Brain microvascular endothelial cell (primary cell): Measurements from ENCODE around the gene PLD5.
"Not testable (repeated sequence)": the region's sequence is repeated elsewhere in the genome, so short reads cannot be mapped to it uniquely, and the experiment has no call there.

Source experiments
- DNase-seq: peaks from one replicate; pipeline ENCODE4 v3.0.0-alpha.2; 2020
- H3K27ac ChIP-seq: fragments of 250-450 bp; sonication (Bioruptor Pico); 2 replicates; pipeline ENCODE4 v1.5.1; 2020; ENCODE audit warnings: mild to moderate bottlenecking, moderate library complexity
- H3K27me3 ChIP-seq: fragments of 250-450 bp; sonication (Bioruptor Pico); replicated peaks from 2 replicates; pipeline ENCODE4 v1.5.1; 2020; ENCODE audit warnings: mild to moderate bottlenecking
- H3K36me3 ChIP-seq: fragments of 250-450 bp; sonication (Bioruptor Pico); replicated peaks from 2 replicates; pipeline ENCODE4 v1.5.1; 2020; ENCODE audit warnings: mild to moderate bottlenecking
- H3K4me3 ChIP-seq: 2 replicates; pipeline ENCODE4 v1.5.1; 2011; ENCODE audit warnings: low read depth, mild to moderate bottlenecking, control low read depth, low read length, moderate library complexity
- in situ Hi-C: cut with HindIII; loops from 2 replicates; pipeline ENCODE4 v1.10.0; 2017; ENCODE audit warnings: low sequenced_read_pairs, low pct_ligation_motif_present
- TF ChIP-seq, protein P1 (sequence below): IDR thresholded peaks from 2 replicates; pipeline ENCODE4 v1.5.1; 2011; ENCODE audit warnings: low read depth, mild to moderate bottlenecking, moderate library complexity, low read length, control low read depth, inconsistent platforms; ENCODE audit errors: missing control alignments

The PLD5 gene

DNA sequence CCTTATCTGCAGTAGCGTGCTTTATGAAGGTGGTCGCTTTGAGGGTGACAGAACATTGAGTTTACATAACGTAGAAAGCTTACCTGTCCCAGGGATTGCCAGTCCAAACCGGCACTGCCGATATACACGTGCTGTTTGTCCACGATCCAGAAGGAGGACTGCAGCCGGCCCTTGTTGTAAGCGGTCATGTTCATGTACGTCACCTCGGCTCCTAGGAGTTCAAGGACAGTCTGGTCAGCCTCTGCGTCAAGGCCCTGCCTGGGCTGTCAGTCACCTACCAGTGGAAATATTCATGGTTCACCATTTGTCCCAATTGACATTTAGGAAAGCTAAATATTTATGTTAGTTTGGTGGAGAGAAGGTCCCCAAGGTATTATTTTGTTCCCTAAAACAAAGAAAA is 304.6 kb downstream of the PLD5 start:
- DNase-seq = no peak
- Histone ChIP-seq H3K4me3 (no peak overlapping the region), H3K27me3 (no peaks in the 10 kb centered on the region), H3K36me3 (no peaks in the 10 kb centered on the region), H3K27ac (no peak overlapping the region)
- in situ Hi-C loops = no loop called here
- TF ChIP-seq, protein P1, sequence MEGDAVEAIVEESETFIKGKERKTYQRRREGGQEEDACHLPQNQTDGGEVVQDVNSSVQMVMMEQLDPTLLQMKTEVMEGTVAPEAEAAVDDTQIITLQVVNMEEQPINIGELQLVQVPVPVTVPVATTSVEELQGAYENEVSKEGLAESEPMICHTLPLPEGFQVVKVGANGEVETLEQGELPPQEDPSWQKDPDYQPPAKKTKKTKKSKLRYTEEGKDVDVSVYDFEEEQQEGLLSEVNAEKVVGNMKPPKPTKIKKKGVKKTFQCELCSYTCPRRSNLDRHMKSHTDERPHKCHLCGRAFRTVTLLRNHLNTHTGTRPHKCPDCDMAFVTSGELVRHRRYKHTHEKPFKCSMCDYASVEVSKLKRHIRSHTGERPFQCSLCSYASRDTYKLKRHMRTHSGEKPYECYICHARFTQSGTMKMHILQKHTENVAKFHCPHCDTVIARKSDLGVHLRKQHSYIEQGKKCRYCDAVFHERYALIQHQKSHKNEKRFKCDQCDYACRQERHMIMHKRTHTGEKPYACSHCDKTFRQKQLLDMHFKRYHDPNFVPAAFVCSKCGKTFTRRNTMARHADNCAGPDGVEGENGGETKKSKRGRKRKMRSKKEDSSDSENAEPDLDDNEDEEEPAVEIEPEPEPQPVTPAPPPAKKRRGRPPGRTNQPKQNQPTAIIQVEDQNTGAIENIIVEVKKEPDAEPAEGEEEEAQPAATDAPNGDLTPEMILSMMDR = no peak

DNA sequence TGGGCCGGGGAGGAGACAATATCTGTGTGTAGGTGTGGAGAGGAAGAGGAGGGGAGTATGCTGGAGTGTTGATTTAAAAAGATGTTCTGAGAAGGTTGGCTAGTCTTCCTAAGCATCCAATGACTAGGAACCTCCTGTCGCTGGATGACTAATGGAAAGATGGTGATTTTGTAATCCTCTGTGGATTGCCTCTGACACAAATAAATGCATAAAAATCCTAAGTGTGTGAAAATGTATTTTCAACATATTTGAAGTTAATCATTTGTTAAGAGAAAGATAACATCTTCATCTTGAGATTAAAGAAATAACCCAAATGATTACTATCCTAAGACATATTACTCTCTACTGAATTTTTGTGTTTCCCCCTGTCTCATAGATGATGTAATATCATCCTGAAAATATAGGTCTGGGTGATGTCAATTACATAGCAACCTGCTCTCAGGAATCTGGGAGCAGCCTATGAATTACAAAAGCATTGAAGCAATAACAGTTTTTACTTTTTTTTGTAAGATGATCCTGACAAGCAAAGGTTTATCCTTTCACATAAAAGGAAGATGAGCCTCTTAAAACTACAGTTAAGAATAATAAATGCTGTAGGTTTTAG is 305.1 kb downstream of the PLD5 start:
- H3K4me3 ChIP-seq = no peak overlapping the region
- TF ChIP-seq, protein P1 = no peak
- in situ Hi-C loops = no loop called here
- no peak for DNase-seq
- H3K36me3 ChIP-seq = no peaks in the 10 kb centered on the region
- no peaks in the 10 kb centered on the region for H3K27me3 ChIP-seq
- no peak overlapping the region for H3K27ac ChIP-seq

DNA sequence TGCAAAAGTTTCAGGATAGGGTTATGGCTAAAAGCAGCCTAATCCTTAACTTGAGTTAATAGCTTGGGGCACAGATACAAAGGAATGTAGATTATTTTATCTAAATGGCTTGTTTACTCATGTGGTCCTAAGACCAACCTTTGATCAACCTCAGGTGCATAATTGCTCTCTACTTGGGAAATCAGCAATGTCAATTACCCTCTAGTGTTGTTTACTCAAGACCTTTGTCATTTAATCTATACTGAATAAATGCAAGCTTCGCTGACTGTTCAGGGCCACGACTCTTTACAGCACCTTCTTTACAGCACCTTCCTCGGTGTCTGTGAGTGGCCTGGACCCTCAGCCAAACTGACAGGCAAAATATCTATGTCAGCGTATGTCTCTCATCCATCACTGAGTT is 308.1 kb downstream of the PLD5 start:
- H3K27ac ChIP-seq = no peak overlapping the region
- no peaks in the 10 kb centered on the region for H3K36me3 ChIP-seq
- in situ Hi-C loops = no loop called here
- H3K4me3 ChIP-seq = no peak overlapping the region
- TF ChIP-seq, protein P1 = no peak
- no peaks in the 10 kb centered on the region for H3K27me3 ChIP-seq
- DNase-seq = no peak

DNA sequence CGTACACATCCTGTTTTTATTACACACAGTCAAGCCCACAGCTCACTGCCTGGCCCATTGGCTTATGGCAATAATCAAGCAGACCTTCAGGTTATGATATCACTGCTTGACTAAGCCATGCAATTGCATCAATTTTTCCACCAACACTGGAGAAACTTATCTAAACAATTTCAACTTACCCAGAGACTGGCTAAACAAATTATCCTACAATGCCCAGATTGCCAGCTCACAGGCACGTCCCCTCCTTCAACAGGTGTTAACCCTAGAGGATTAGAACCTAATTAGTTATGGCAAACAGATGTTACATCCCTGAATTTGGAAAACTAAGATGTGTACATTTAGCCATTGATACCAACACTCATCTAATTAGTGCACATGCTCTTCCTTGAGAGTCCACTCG is 310.0 kb downstream of the PLD5 start:
- in situ Hi-C loops, H3K36me3 ChIP-seq, H3K27me3 ChIP-seq, DNase-seq, H3K27ac ChIP-seq, H3K4me3 ChIP-seq: not testable (repeated sequence)

DNA sequence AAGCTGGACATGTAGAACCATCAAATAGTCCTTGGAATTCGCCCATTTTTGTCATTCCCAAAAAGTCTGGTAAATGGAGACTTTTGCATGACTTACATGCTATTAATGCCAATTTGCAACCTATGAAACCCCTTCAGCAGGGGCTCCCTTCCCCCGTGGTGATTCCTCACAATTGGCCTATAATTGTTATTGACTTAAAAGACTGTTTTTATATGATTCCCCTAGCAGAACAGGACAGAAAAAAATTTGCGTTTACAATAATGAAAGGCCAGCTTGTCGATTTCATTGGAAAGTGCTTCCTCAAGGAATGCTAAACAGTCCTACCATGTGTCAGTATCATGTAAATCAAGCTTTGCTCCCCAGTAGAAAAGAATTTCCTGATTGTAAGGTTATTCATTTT is 311.5 kb downstream of the PLD5 start:
- H3K27me3 ChIP-seq, H3K36me3 ChIP-seq, in situ Hi-C loops, DNase-seq, H3K4me3 ChIP-seq, H3K27ac ChIP-seq: not testable (repeated sequence)

DNA sequence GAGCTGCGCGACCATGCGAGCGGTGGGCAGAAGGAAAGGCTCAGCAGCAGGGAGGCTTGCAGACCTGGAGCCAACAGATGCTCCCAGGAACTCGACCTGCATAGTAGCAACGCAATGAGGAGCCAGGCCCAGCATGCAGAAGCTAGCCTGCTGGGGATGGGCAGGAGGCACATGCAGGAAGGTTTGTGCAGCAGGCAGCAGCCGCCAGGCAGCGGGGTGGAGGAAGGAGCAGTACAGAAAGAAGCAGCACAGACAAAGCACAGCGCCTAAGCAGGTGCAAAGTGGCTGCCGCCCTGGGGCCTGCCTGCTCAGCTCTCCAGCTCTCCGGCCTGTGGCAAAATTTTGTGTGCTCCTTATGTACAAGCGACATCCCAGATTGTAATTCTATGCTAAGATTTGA is 312.1 kb downstream of the PLD5 start:
- in situ Hi-C loops = no loop called here
- no peak overlapping the region for H3K4me3 ChIP-seq
- no peaks in the 10 kb centered on the region for H3K36me3 ChIP-seq
- H3K27me3 ChIP-seq = no peaks in the 10 kb centered on the region
- DNase-seq = no peak
- TF ChIP-seq, protein P1 = no peak
- no peak overlapping the region for H3K27ac ChIP-seq

DNA sequence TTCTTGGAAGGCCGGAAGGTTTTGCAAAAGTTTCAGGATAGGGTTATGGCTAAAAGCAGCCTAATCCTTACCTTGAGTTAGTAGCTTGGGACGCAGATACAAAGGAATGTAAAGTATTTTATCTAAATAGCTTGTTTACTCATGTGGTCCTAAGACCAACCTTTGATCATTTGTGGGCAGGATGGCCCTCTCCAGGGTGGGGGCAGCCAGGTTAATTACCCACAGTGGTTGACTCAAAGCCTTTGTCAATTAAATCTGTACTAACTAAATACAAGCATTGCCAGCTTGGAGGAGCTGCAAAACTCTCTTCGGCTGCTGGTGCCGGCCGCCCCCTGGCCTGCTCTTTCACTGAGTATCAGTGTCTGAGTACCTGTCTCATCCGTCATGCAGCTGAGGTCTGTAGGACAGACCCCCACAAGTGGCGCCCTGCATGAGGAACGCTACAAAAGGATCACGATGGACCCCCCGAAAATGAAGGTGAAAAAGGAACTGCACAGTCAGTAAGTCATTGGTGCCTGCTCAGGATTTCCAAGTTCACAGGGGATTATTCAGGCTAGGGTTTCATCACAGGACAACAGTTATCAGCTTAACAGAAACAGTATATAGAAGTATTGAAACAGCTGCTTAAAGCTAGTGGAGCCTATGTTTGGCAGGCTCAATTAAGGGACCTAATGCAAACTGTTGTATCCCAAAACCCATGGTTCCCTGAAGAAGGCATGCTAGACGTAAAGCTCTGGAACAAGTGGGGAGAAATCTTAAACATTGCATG is 313.1 kb downstream of the PLD5 start:
- no peak overlapping the region for H3K4me3 ChIP-seq
- no peak overlapping the region for H3K27ac ChIP-seq
- H3K36me3 ChIP-seq = no peaks in the 10 kb centered on the region
- DNase-seq = no peak
- H3K27me3 ChIP-seq = no peaks in the 10 kb centered on the region
- in situ Hi-C loops = no loop called here
- TF ChIP-seq, protein P1 = no peak

DNA sequence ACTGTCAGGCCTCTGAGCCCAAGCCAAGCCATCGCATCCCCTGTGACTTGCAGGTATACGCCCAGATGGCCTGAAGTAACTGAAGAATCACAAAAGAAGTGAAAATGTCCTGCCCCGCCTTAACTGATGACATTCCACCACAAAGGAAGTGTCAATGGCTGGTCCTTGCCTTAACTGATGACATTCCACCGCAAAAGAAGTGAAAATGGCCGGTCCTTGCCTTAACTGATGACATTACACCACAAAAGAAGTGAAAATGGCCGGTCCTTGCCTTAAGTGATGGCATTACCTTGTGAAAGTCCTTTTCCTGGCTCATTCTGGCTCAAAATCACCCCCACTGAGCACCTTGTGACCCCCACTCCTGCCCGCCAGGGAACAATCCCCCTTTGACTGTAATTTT is 314.2 kb downstream of the PLD5 start:
- H3K27me3 ChIP-seq, in situ Hi-C loops, H3K36me3 ChIP-seq, H3K27ac ChIP-seq, H3K4me3 ChIP-seq, DNase-seq: not testable (repeated sequence)
